HG02938 (cell line): ENCODE results near the gene HDAC8.

ENCODE experiments used
- ATAC-seq: cut with Tn5 transposase; IDR thresholded peaks from one replicate; pipeline ENCODE4 v1.9.1; 2021; ENCODE audit warnings: mild to moderate bottlenecking, moderate library complexity; ENCODE audit not compliant: unreplicated experiment

The HDAC8 gene

DNA sequence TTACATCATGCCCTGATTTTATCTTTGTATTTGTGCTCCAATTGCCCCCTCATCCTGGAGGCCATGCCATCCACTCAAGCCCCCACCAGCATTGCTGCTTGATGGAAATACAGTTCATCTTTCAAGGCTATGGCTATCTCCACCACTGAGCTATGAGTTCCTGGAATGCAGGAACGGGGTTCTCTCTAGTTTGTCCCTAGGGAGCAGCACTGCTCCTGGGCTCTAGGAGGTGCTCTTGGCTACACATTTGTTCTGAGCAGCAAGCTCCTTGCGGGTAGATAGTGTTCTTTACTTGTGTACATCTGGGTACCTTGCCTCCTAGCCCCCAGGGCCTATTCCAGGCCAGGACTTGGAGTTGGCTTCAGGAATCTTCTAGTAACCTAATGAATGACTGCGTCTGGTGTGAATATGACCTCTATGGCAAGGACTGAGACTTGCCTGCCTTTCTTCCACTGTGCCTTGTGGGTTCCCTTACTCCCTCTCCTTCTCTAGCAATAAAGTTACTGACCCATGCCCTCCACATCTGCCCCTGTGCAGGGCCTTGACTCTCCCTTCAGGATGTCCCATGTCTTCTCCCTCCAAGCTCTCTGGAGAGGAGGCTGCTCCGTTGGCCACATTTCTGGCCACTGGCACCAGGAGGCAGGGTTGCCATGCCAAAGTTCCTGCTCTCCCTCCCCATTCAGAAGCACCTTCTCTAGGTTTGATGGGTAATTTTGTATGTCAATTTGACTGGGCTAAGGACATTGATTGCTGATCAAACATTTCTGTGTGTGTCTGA is 274.5 kb downstream of the HDAC8 start:
- no peak for ATAC-seq

DNA sequence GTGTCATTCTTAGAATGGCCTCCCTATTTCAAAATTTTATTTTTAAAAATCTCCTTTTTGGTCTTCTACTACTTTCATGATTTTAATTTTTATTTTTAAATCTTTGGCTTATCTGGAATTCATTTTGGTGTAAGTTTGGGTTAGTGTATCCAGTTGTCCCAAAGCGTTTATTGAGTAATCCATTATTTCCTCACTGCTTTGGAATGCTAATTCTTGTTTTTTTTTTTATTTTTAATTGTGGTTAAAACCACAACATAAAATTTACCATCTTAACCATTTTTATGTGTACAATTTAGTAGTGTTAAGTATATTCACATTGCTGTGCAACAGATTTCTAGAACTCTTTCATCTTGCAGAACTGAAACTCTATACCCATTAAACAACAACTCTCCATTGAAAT is 275.7 kb downstream of the HDAC8 start:
- no peak for ATAC-seq

DNA sequence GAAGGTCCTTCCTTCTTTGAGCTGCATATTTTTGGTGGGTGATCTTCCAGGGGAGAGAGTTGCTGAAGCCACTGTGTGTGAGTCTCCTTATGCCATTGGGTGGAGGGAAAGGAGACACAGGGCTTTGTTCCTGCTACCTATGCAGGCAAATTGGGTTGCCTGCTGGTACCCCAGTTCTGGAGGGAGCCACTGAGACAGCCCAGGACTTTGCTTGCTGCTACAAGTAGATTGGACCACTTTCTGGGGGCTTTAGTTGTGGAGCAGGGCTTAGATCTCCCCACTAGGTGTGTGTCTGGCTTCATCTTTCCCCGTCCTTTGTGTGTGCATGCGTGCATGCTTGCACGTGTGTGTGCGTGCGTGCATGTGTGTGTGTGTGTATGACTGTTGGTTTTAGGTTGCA is 276.9 kb downstream of the HDAC8 start:
- no peak for ATAC-seq

- no peak for ATAC-seq
These were observed 278.1 kb downstream of the HDAC8 start for GRCh38 chrX:72294497-72294896.

- no peak for ATAC-seq
These were observed 290.3 kb downstream of the HDAC8 start for GRCh38 chrX:72282302-72282701.

- ATAC-seq: no peak
These were observed 292.3 kb downstream of the HDAC8 start for GRCh38 chrX:72280321-72280845.
